A549 (cell line): ENCODE data around the gene KCNA5. TPM values are rescaled to one million over a fixed set of nuclear protein-coding genes. Genes with fewer than 3 reads are reported as not detected.

Experiments
- ATAC-seq, 2 experiments: fragments of 200-7000 bp in 1 of 2; fragments of >200 bp in 1 of 2; cut with Nextera tagmentation in 1 of 2; cut with Tn5 transposase in 1 of 2; 3 replicates each; pipeline versions ENCODE4 v1.8.0 to v1.9.1; 2018 to 2020; ENCODE audit warnings: mild to moderate bottlenecking in 1 of 2, moderate library complexity in 1 of 2
- CTCF ChIA-PET: fragments of 300-600 bp; sonication (Branson Sonifier 250); formaldehyde crosslinking; extraction: SDS; loops from one replicate; lab custom pipeline; 2021; ENCODE audit warnings: antibody characterized with exemption, inconsistent platforms; lab: Yijun Ruan, JAX
- POLR2A ChIA-PET: fragments of 350-600 bp; formaldehyde crosslinking; extraction: SDS; loops from one replicate; lab custom pipeline; 2021; ENCODE audit warnings: antibody characterized with exemption, inconsistent platforms; lab: Yijun Ruan, JAX
- DNase-seq, 2 experiments: peaks; one replicate each; pipeline versions ENCODE4 v3.0.0 to v3.0.0-alpha.2; 2011 to 2016; ENCODE audit warnings: low read depth in 1 of 2, low spot score in 1 of 2
- FAIRE-seq: peaks from 2 replicates; lab custom pipeline; 2011; peaks lifted over from hg19 to GRCh38; lab: Jason Lieb, UNC
- H3K27ac ChIP-seq, 2 experiments: fragments of >200 bp; sonication (Bioruptor Twin); formaldehyde crosslinking; 3 replicates each; pipeline ENCODE4 v1.5.1; 2016 to 2017
- H3K4me1 ChIP-seq: fragments of >200 bp; sonication (Bioruptor Twin); formaldehyde crosslinking; 3 replicates; pipeline ENCODE4 v1.6.1; 2016
- H3K4me2 ChIP-seq: fragments of >200 bp; sonication (Bioruptor Twin); formaldehyde crosslinking; 3 replicates; pipeline ENCODE4 v1.6.1; 2016
- H3K4me3 ChIP-seq: fragments of >200 bp; sonication (Bioruptor Twin); formaldehyde crosslinking; 3 replicates; pipeline ENCODE4 v1.5.1; 2016
- H3K9me3 ChIP-seq: fragments of >200 bp; sonication (Bioruptor Twin); formaldehyde crosslinking; 3 replicates; pipeline ENCODE4 v1.6.1; 2016
- ATOH8 ChIP-seq: fragments of 250-450 bp; sonication (Bioruptor Pico); IDR thresholded peaks from 2 replicates; pipeline ENCODE4 v1.5.0; 2020; ENCODE audit warnings: low read depth, mild to moderate bottlenecking, moderate library complexity
- CBX2 ChIP-seq: fragments of 200-600 bp; sonication (generic); IDR thresholded peaks from 2 replicates; pipeline ENCODE4 v1.6.1; 2016; ENCODE audit warnings: low read depth, mild to moderate bottlenecking, borderline replicate concordance
- CBX8 ChIP-seq: fragments of 200-600 bp; sonication (generic); IDR thresholded peaks from 2 replicates; pipeline ENCODE4 v1.6.1; 2016
- CHD2 ChIP-seq: fragments of 150-350 bp; IDR thresholded peaks from 2 replicates; pipeline ENCODE4 v1.6.1; 2014; ENCODE audit warnings: low read length; ENCODE audit not compliant: partially characterized antibody
- EHF ChIP-seq: fragments of 250-450 bp; sonication (Bioruptor Pico); IDR thresholded peaks from 2 replicates; pipeline ENCODE4 v1.5.0; 2020; ENCODE audit warnings: mild to moderate bottlenecking
- ELK1 ChIP-seq: fragments of 150-350 bp; IDR thresholded peaks from 2 replicates; pipeline ENCODE4 v1.6.1; 2014; ENCODE audit warnings: low read depth, mild to moderate bottlenecking, low read length
- GATA3 ChIP-seq: IDR thresholded peaks from 2 replicates; pipeline ENCODE4 v1.6.1; 2012; ENCODE audit warnings: borderline replicate concordance
- HDAC2 ChIP-seq: fragments of 200-600 bp; sonication (generic); IDR thresholded peaks from 2 replicates; pipeline ENCODE4 v1.6.1; 2016
- HOXA7 ChIP-seq: fragments of 250-450 bp; sonication (Bioruptor Pico); IDR thresholded peaks from 2 replicates; pipeline ENCODE4 v1.5.0; 2020; ENCODE audit warnings: mild to moderate bottlenecking, moderate library complexity
- HOXB5 ChIP-seq: fragments of 250-450 bp; sonication (Bioruptor Pico); IDR thresholded peaks from 2 replicates; pipeline ENCODE4 v1.5.0; 2020; ENCODE audit warnings: mild to moderate bottlenecking, moderate library complexity
- JUN ChIP-seq, 2 experiments: fragments of >200 bp; sonication (Bioruptor Twin); formaldehyde crosslinking; IDR thresholded peaks; 2 replicates in 1 of 2; 3 replicates in 1 of 2; pipeline ENCODE4 v1.6.1; 2016 to 2017
- JUNB ChIP-seq: fragments of >200 bp; sonication (Bioruptor Twin); formaldehyde crosslinking; IDR thresholded peaks from 2 replicates; pipeline ENCODE4 v1.6.1; 2016
- MAZ ChIP-seq: fragments of 150-350 bp; IDR thresholded peaks from 2 replicates; pipeline ENCODE4 v1.6.1; 2014; ENCODE audit warnings: antibody characterized with exemption, low read depth, low read length, borderline replicate concordance
- NFE2L2 ChIP-seq: fragments of 150-350 bp; conservative IDR thresholded peaks from 2 replicates; pipeline ENCODE4 v1.6.1; 2014; ENCODE audit warnings: low read length
- NR3C1 ChIP-seq: fragments of >200 bp; sonication (Bioruptor Twin); formaldehyde crosslinking; IDR thresholded peaks from 3 replicates; pipeline ENCODE4 v1.6.1; 2017
- PBX3 ChIP-seq: IDR thresholded peaks from 2 replicates; pipeline ENCODE4 v1.6.1; 2012
- PHF8 ChIP-seq: fragments of 200-600 bp; sonication (generic); IDR thresholded peaks from 2 replicates; pipeline ENCODE4 v1.6.1; 2016; ENCODE audit warnings: low read depth, mild to moderate bottlenecking, antibody characterized with exemption, moderate library complexity, borderline replicate concordance
- RAD21 ChIP-seq, 2 experiments: fragments of >200 bp in 1 of 2; sonication (Bioruptor Twin) in 1 of 2; formaldehyde crosslinking in 1 of 2; IDR thresholded peaks in 1 of 2; conservative IDR thresholded peaks in 1 of 2; 2 replicates in 1 of 2; 3 replicates in 1 of 2; pipeline ENCODE4 v1.6.1; 2012 to 2018; ENCODE audit warnings: inconsistent platforms in 1 of 2
- TFCP2L1 ChIP-seq: fragments of 250-450 bp; sonication (Bioruptor Pico); IDR thresholded peaks from 2 replicates; pipeline ENCODE4 v1.5.0; 2021; ENCODE audit warnings: mild to moderate bottlenecking
- TP53 ChIP-seq: fragments of 250-450 bp; sonication (Bioruptor Pico); IDR thresholded peaks from 2 replicates; pipeline ENCODE4 v1.5.0; 2021; ENCODE audit warnings: mild to moderate bottlenecking, moderate library complexity
- ZSCAN20 ChIP-seq: fragments of 250-450 bp; sonication (Bioruptor Pico); IDR thresholded peaks from 2 replicates; pipeline ENCODE4 v1.8.0; 2022; ENCODE audit warnings: mild to moderate bottlenecking, moderate library complexity
- WGBS: methylation state at CpG from one replicate; pipeline ENCODE4 v1.1.6; 2017; ENCODE audit errors: missing lambda C conversion rate; 5-methylcytosine and 5-hydroxymethylcytosine counted together
- polyA plus RNA-seq, 4 experiments: library from polyadenylated mRNA; depleted of rRNA in 3 of 4; stranded (reverse); fragments of >200 nt; fragmentation: RNase III in 1 of 4; extraction: RNeasy Plus Mini Kit Qiagen cat#74134 plus additional on column Dnase treatment in 1 of 4; gene quantifications; 2 replicates in 3 of 4; 3 replicates in 1 of 4; pipeline ENCODE4 v1.2.3, GENCODE V29; 2011 to 2017
- TF ChIP-seq, protein P1 (sequence below): fragments of >200 bp; sonication (Bioruptor Twin); formaldehyde crosslinking; IDR thresholded peaks from 3 replicates; pipeline ENCODE4 v1.5.1; 2016

Gene KCNA5
- polyA plus RNA-seq, 2 of the 4 experiments (the other 2 are of a cell fraction): not detected

DNA sequence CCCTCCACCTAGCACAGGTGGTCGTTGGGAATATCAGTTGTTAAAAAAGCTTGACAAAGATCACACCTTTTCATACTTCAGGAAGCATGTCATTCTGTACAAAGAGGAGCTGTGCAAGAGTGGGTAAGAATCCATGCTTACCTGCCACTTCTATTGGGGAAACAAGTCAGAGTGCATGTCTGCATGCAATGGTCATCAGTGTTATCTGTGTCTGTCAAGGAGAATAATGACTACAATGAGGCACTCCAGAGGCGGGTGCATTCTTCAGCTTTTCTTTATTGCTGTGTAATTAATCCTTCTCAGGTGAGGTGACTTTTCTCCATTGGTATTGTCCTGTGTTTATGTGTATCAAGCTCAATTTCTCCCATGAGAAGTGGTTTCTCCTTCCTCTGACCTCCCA is 24.4 kb downstream of the KCNA5 start:
- ChIA-PET POLR2A (no interaction called here), CTCF (interaction anchor here (1.3 kb wide), 2 partner anchors 16 to 46 kb away, joined by 3 to 7 read pairs; no protein-coding TSS in a partner anchor)
- Histone ChIP-seq H3K4me1 (no peaks in the 10 kb centered on the region), H3K9me3 (no peaks in the 10 kb centered on the region), H3K27ac (no peak overlapping the region), H3K4me3 (no peak overlapping the region), H3K4me2 (no peak overlapping the region)
- ATAC-seq: no peak
- DNase-seq: no peak
- TF ChIP-seq ATOH8 (CRISPR knock-in tag) (no peak), ELK1 (no peak), HOXB5 (CRISPR knock-in tag) (no peak), JUN (IDR thresholded peaks at IDR 0.05) (no peak), CHD2 (no peak), TFCP2L1 (CRISPR knock-in tag) (no peak)
- no peak for FAIRE-seq
- 9% methylated on average over 2 of the region's 2 CpGs for WGBS

DNA sequence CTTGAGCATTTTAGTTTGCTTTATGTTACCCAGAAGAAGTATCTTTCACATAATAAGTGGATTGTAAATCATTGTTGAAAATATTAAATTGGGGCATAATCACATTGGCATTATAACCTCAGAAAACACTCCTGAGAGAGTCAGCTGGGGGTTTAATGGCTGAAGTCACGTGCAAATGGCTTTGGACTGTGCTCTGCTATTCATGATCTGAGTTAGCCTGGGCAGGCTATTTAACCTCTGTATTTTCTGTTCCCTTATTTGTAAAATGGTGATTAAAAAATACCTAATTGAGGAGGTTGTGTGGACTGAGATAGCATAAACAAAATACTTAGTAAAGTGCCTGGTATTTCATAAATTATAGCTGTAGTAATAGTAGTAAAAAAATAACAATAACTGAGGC is 24.9 kb downstream of the KCNA5 start:
- Histone ChIP-seq H3K9me3 (no peaks in the 10 kb centered on the region), H3K4me3 (no peak overlapping the region), H3K4me1 (no peaks in the 10 kb centered on the region), H3K27ac (no peak overlapping the region), H3K4me2 (no peak overlapping the region)
- ChIA-PET CTCF (interaction anchor here (1.3 kb wide), 2 partner anchors 16 to 47 kb away, joined by 3 to 7 read pairs; no protein-coding TSS in a partner anchor), POLR2A (no interaction called here)
- FAIRE-seq: no peak
- no peak for ATAC-seq
- TF ChIP-seq NR3C1 (no peak), NFE2L2 (no peak), HDAC2 (no peak), CBX2 (no peak), JUNB (no peak), RAD21 (conservative IDR thresholded peaks at IDR 0.05 in 1 of 2, IDR thresholded peaks at IDR 0.05 in 1 of 2) (no peak), GATA3 (no peak), ZSCAN20 (CRISPR knock-in tag) (no peak)
- no peak for DNase-seq
- 4% methylated on average over 1 of the region's 1 CpG for WGBS

DNA sequence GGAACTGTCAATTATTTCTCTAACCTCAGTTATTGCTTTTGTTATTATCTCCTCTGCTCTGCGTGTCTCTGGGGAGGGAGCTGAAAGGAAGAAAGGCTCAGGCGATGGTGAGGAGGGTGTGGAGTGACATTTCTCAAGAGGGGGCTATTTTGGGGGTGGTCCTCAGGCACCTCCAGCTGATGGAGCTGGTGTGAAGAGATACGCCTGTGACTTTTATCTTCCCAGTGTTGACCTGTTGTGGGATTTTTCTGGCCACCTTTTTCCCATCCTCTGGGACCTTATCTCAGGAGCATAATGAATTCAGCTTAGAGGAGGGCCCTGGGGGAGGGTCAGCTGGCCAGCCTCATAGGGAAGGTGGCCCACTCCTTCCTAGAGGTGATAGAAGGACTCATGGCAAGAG is 26.4 kb downstream of the KCNA5 start:
- ChIA-PET CTCF (interaction anchor here (1.5 to 7.1 kb wide), 3 partner anchors 8 to 212 kb away, joined by 4 to 57 read pairs (median 6); no protein-coding TSS in a partner anchor), POLR2A (no interaction called here)
- ATAC-seq: no peak
- Histone ChIP-seq H3K27ac (no peak overlapping the region), H3K4me3 (no peak overlapping the region), H3K9me3 (no peaks in the 10 kb centered on the region), H3K4me1 (no peaks in the 10 kb centered on the region), H3K4me2 (no peak overlapping the region)
- DNase-seq: no peak
- whole genome bisulfite sequencing: 10% methylated on average over 3 of the region's 3 CpGs
- no peak for FAIRE-seq
- no peak for TF ChIP-seq PBX3

DNA sequence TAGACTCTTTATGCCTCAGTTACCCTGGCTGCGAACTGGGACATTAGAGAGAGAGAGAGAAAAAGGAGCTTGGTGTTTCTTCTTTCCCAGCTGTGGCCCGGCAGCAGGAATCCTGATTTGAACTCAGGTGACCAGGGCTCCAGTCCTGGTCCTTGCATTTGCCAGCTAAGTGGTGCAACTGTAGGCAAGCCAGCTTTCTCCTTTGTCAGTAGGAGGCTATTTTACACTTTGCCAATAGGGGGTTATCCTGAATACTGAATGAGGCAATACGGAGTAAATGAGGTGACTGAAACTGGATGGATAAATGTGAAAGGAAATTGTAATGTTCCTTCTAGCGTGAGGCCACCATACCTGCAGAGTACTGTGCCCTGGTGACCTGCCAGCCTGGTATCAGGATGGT is 27.8 kb downstream of the KCNA5 start:
- H3K4me3 ChIP-seq: no peak overlapping the region
- POLR2A ChIA-PET: no interaction called here
- H3K27ac ChIP-seq: no peak overlapping the region
- WGBS: 7% methylated on average over 4 of the region's 4 CpGs
- no peaks in the 10 kb centered on the region for H3K4me1 ChIP-seq
- CTCF ChIA-PET: interaction anchor here (1.1 to 7.1 kb wide), 3 partner anchors 13 to 216 kb away, joined by 3 to 57 read pairs (median 6); no protein-coding TSS in a partner anchor
- no peaks in the 10 kb centered on the region for H3K9me3 ChIP-seq
- H3K4me2 ChIP-seq: no peak overlapping the region
- no peak for ATAC-seq
- DNase-seq: no peak
- no peak for FAIRE-seq
- TF ChIP-seq ELK1 (no peak), GATA3 (no peak), CBX8 (no peak), EHF (CRISPR knock-in tag) (no peak), NFE2L2 (no peak), CBX2 (no peak), JUNB (no peak), MAZ (no peak), TP53 (CRISPR knock-in tag) (no peak), HOXA7 (CRISPR knock-in tag) (no peak), TFCP2L1 (CRISPR knock-in tag) (no peak), PBX3 (no peak), PHF8 (no peak), HOXB5 (CRISPR knock-in tag) (no peak)
- TF ChIP-seq, protein P1, sequence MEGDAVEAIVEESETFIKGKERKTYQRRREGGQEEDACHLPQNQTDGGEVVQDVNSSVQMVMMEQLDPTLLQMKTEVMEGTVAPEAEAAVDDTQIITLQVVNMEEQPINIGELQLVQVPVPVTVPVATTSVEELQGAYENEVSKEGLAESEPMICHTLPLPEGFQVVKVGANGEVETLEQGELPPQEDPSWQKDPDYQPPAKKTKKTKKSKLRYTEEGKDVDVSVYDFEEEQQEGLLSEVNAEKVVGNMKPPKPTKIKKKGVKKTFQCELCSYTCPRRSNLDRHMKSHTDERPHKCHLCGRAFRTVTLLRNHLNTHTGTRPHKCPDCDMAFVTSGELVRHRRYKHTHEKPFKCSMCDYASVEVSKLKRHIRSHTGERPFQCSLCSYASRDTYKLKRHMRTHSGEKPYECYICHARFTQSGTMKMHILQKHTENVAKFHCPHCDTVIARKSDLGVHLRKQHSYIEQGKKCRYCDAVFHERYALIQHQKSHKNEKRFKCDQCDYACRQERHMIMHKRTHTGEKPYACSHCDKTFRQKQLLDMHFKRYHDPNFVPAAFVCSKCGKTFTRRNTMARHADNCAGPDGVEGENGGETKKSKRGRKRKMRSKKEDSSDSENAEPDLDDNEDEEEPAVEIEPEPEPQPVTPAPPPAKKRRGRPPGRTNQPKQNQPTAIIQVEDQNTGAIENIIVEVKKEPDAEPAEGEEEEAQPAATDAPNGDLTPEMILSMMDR: no peak
